Hepatocyte (in vitro differentiated cells): ENCODE data around the gene MEA1. TPM values are rescaled to one million over a fixed set of nuclear protein-coding genes. Genes with fewer than 3 reads are reported as not detected.

ENCODE experiments used
- DNase-seq: peaks from one replicate; pipeline ENCODE4 v3.0.0-alpha.2; 2016; ENCODE audit warnings: low spot score
- H2AFZ ChIP-seq: fragments of 200-600 bp; sonication (generic); 2 replicates; pipeline ENCODE4 v1.6.0; 2016; ENCODE audit warnings: antibody characterized with exemption, mild to moderate bottlenecking
- H3K27ac ChIP-seq: fragments of 200-600 bp; sonication (generic); 2 replicates; pipeline ENCODE4 v1.5.1; 2016; ENCODE audit warnings: mild to moderate bottlenecking
- H3K27me3 ChIP-seq: fragments of 200-600 bp; sonication (generic); 2 replicates; pipeline ENCODE4 v1.6.1; 2016
- H3K36me3 ChIP-seq: fragments of 200-600 bp; sonication (generic); replicated peaks from 2 replicates; pipeline ENCODE4 v1.5.1; 2016; ENCODE audit warnings: low read depth; ENCODE audit not compliant: insufficient read depth
- H3K4me1 ChIP-seq: fragments of 200-600 bp; sonication (generic); 2 replicates; pipeline ENCODE4 v1.5.1; 2016; ENCODE audit warnings: mild to moderate bottlenecking, moderate library complexity; ENCODE audit not compliant: insufficient read depth
- H3K4me2 ChIP-seq: fragments of 200-600 bp; sonication (generic); 2 replicates; pipeline ENCODE4 v1.6.0; 2016
- H3K4me3 ChIP-seq: fragments of 200-600 bp; sonication (generic); 2 replicates; pipeline ENCODE4 v1.5.1; 2016; ENCODE audit warnings: mild to moderate bottlenecking
- H3K79me2 ChIP-seq: fragments of 200-600 bp; sonication (generic); 2 replicates; pipeline ENCODE4 v1.6.0; 2017; ENCODE audit warnings: mild to moderate bottlenecking
- H3K9me2 ChIP-seq: fragments of 200-600 bp; sonication (generic); replicated peaks from 2 replicates; pipeline ENCODE4 v1.6.0; 2017; ENCODE audit warnings: mild to moderate bottlenecking; ENCODE audit not compliant: insufficient read depth
- H3K9me3 ChIP-seq: fragments of 200-600 bp; sonication (generic); 2 replicates; pipeline ENCODE4 v1.5.1; 2016; ENCODE audit warnings: low read depth, mild to moderate bottlenecking
- H4K20me1 ChIP-seq: fragments of 200-600 bp; sonication (generic); 2 replicates; pipeline ENCODE4 v1.6.0; 2016; ENCODE audit warnings: mild to moderate bottlenecking; ENCODE audit not compliant: insufficient read depth, poor library complexity, severe bottlenecking
- EZH2 ChIP-seq: fragments of 200-600 bp; sonication (generic); IDR thresholded peaks from 2 replicates; pipeline ENCODE4 v1.6.1; 2016; ENCODE audit warnings: antibody characterized with exemption, mild to moderate bottlenecking, borderline replicate concordance
- EZH2phosphoT487 ChIP-seq: fragments of 200-600 bp; sonication (generic); IDR thresholded peaks from one replicate; pipeline ENCODE4 v1.6.1; 2018; ENCODE audit warnings: antibody characterized with exemption, mild to moderate bottlenecking, low read depth, moderate library complexity; ENCODE audit not compliant: unreplicated experiment, severe bottlenecking
- WGBS: methylation state at CpG from one replicate; pipeline ENCODE4 v1.1.6; 2016; ENCODE audit warnings: low lambda C conversion rate; ENCODE audit errors: missing lambda C conversion rate; 5-methylcytosine and 5-hydroxymethylcytosine counted together
- polyA plus RNA-seq: library from polyadenylated mRNA; unstranded; fragments of >200 nt; fragmentation: Nextera tagmentation; extraction: Ambion mirVana; gene quantifications from 2 replicates; pipeline ENCODE4 v1.2.1, GENCODE V29; 2016
- total RNA-seq: library from RNA; depleted of rRNA; stranded (reverse); fragments of >200 nt; gene quantifications from 2 replicates; pipeline ENCODE4 v1.2.3, GENCODE V29; 2014
- TF ChIP-seq, protein P1 (sequence below): fragments of 200-600 bp; sonication (generic); IDR thresholded peaks from 2 replicates; pipeline ENCODE4 v1.5.1; 2016; ENCODE audit warnings: antibody characterized with exemption, mild to moderate bottlenecking; ENCODE audit not compliant: poor library complexity

The MEA1 gene
- total and polyA plus RNA-seq, 2 experiments from 2014 or later = 73.3 to 127 TPM

DNA sequence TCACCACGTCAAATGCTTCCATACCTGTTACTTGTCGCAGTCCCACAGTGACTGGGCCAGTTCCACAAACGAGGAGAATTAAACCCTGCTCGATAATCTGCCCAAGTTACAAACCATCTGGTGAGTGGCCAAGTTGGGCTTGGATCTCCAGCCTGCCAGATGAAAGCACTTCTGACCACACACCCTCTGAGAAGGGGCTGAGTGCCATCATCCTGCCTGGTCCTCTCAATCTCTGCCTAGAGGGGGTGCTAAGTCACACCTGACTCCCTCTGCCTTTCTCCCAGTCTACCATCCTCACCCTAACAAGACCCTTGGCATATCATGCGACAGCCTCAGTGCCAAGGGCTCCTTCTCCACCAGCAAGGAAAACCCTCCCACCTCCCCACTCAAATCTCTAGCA is 23.5 kb upstream of the MEA1 start:
- H2AFZ ChIP-seq = no peak overlapping the region
- H4K20me1 ChIP-seq = no peaks in the 10 kb centered on the region
- no peak overlapping the region for H3K4me3 ChIP-seq
- H3K9me2 ChIP-seq = no peaks in the 10 kb centered on the region
- no peaks in the 10 kb centered on the region for H3K9me3 ChIP-seq
- H3K4me2 ChIP-seq = no peak overlapping the region
- no peaks in the 10 kb centered on the region for H3K27me3 ChIP-seq
- DNase-seq = no peak
- TF ChIP-seq, protein P1, sequence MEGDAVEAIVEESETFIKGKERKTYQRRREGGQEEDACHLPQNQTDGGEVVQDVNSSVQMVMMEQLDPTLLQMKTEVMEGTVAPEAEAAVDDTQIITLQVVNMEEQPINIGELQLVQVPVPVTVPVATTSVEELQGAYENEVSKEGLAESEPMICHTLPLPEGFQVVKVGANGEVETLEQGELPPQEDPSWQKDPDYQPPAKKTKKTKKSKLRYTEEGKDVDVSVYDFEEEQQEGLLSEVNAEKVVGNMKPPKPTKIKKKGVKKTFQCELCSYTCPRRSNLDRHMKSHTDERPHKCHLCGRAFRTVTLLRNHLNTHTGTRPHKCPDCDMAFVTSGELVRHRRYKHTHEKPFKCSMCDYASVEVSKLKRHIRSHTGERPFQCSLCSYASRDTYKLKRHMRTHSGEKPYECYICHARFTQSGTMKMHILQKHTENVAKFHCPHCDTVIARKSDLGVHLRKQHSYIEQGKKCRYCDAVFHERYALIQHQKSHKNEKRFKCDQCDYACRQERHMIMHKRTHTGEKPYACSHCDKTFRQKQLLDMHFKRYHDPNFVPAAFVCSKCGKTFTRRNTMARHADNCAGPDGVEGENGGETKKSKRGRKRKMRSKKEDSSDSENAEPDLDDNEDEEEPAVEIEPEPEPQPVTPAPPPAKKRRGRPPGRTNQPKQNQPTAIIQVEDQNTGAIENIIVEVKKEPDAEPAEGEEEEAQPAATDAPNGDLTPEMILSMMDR = no peak
- no peak for TF ChIP-seq EZH2phosphoT487
- H3K4me1 ChIP-seq = no peaks in the 10 kb centered on the region
- no peak overlapping the region for H3K27ac ChIP-seq
- H3K36me3 ChIP-seq = no peaks in the 10 kb centered on the region
- WGBS = 97% methylated on average over 5 of the region's 5 CpGs
- no peaks in the 10 kb centered on the region for H3K79me2 ChIP-seq

DNA sequence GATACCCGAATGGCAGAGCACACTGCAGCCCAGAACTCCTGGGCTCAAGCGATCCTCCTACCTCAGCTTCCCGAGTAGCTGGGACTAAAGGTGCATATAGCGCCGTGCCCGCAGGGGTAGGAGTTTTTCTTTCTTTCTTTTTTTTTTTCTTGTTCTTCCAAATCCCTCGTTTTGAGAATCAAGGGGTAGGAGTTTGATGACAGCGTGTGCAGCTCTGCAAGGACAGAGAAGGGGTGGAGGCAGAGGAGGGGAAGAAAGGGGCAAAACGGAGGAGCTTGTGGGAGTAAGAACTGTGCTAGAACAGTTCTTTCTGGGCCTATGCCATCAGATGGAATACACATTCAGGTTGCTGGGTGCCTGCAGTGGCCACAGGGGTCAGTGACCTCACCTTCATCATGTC is 23.0 kb upstream of the MEA1 start:
- Histone ChIP-seq H3K4me2 (no peak overlapping the region), H3K27ac (no peak overlapping the region), H2AFZ (no peak overlapping the region), H3K27me3 (no peaks in the 10 kb centered on the region), H3K36me3 (no peaks in the 10 kb centered on the region), H3K4me1 (no peaks in the 10 kb centered on the region), H4K20me1 (no peaks in the 10 kb centered on the region), H3K79me2 (no peaks in the 10 kb centered on the region), H3K4me3 (no peak overlapping the region), H3K9me3 (no peaks in the 10 kb centered on the region), H3K9me2 (no peaks in the 10 kb centered on the region)
- DNase-seq = no peak
- TF ChIP-seq EZH2phosphoT487 (no peak), EZH2 (no peak)
- TF ChIP-seq, protein P1 = no peak
- WGBS = 92% methylated on average over 9 of the region's 9 CpGs

DNA sequence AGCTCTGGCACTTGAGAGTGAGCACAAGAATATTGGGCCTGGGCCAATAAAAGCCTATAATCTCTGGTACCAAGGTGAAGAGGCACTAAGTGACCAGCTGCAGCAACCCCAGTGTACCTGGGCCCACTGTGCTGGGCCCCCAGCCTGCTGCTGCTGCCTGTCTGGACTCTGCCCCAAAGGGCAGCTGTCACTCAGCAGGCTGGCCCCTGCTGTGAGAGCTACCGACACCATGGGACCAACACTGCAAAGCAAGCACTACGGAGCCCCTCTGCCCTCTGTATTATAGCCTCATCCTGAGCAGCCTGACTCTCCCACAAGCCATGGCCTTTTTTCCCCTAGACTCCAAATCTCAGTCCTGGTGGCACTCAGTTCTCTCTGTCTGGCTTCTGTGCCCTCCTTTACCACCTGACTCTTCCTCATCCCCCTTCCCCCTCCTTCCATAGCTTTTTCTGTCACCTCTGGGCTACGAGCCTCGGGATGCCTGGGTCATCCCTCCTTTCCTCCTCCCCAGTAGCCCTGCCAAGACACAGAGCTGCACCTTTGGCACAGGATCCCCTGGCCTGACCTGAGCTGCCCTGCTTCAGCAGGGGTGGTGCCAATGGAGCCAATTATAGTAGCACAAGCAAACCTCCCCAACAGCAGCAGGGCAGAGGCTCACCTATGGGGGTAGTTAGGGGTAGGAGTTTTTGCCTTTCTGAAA is 21.9 kb upstream of the MEA1 start:
- TF ChIP-seq EZH2phosphoT487 = no peak
- TF ChIP-seq, protein P1 = no peak
- no peak for TF ChIP-seq EZH2
- no peaks in the 10 kb centered on the region for H3K4me1 ChIP-seq
- H3K36me3 ChIP-seq = no peaks in the 10 kb centered on the region
- 88% methylated on average over 4 of the region's 4 CpGs for WGBS
- no peaks in the 10 kb centered on the region for H3K9me3 ChIP-seq
- no peaks in the 10 kb centered on the region for H3K9me2 ChIP-seq
- no peaks in the 10 kb centered on the region for H3K79me2 ChIP-seq
- DNase-seq = peak; percentile 38
- no peaks in the 10 kb centered on the region for H4K20me1 ChIP-seq
- H3K27me3 ChIP-seq = no peaks in the 10 kb centered on the region
- H3K27ac ChIP-seq = peak overlapping the region; percentile 53
- H2AFZ ChIP-seq = no peak overlapping the region
- peak overlapping the region; percentile 37 for H3K4me2 ChIP-seq
- no peak overlapping the region for H3K4me3 ChIP-seq
